HepG2 (cell line): Measurements from ENCODE around the gene PRPF4. TPM values are rescaled to one million over a fixed set of nuclear protein-coding genes. Genes with fewer than 3 reads are reported as not detected.

ENCODE experiments used
- ARID2 ChIP-seq: sonication (generic); formaldehyde crosslinking; IDR thresholded peaks from 2 replicates; pipeline ENCODE4 v1.8.1; 2022; ENCODE audit warnings: mild to moderate bottlenecking, missing genetic modification reagents, borderline replicate concordance
- CHD2 ChIP-seq: IDR thresholded peaks from 2 replicates; pipeline ENCODE4 v1.6.1; 2011; ENCODE audit warnings: low read depth, low read length, improper control_type of control experiment
- HDAC1 ChIP-seq: sonication (generic); formaldehyde crosslinking; IDR thresholded peaks from 2 replicates; pipeline ENCODE4 v1.5.1; 2020; ENCODE audit warnings: mild to moderate bottlenecking, missing genetic modification reagents
- KLF12 ChIP-seq: sonication (generic); formaldehyde crosslinking; IDR thresholded peaks from 2 replicates; pipeline ENCODE4 v1.4.0; 2020; ENCODE audit warnings: missing genetic modification reagents, borderline replicate concordance
- MAFF ChIP-seq: IDR thresholded peaks from 2 replicates; pipeline ENCODE4 v1.6.1; 2011; ENCODE audit warnings: low read depth, low read length, improper control_type of control experiment
- MYC ChIP-seq: sonication (generic); formaldehyde crosslinking; IDR thresholded peaks from 2 replicates; pipeline ENCODE4 v1.9.0; 2021; ENCODE audit warnings: missing genetic modification reagents, borderline replicate concordance
- NFRKB ChIP-seq: fragments of 450-650 bp; IDR thresholded peaks from 2 replicates; pipeline ENCODE4 v1.6.1; 2017
- SMYD3 ChIP-seq: sonication (generic); formaldehyde crosslinking; IDR thresholded peaks from 2 replicates; pipeline ENCODE4 v1.8.1; 2023; ENCODE audit warnings: mild to moderate bottlenecking, missing genetic modification reagents
- TEAD2 ChIP-seq: sonication (generic); formaldehyde crosslinking; IDR thresholded peaks from 2 replicates; pipeline ENCODE4 v1.9.0; 2021; ENCODE audit warnings: missing genetic modification reagents
- TGIF2 ChIP-seq: IDR thresholded peaks from 2 replicates; pipeline ENCODE4 v1.6.1; 2016; ENCODE audit warnings: control low read depth, missing compliant biosample characterization
- ZNF12 ChIP-seq: sonication (generic); formaldehyde crosslinking; IDR thresholded peaks from 2 replicates; pipeline ENCODE4 v1.5.0; 2020; ENCODE audit warnings: missing genetic modification reagents
- ZNF552 ChIP-seq: sonication (generic); formaldehyde crosslinking; IDR thresholded peaks from 2 replicates; pipeline ENCODE4 v1.9.0; 2022; ENCODE audit warnings: missing genetic modification reagents, mild to moderate bottlenecking, borderline replicate concordance
- polyA plus RNA-seq, 8 experiments: library from polyadenylated mRNA; depleted of rRNA in 3 of 8; stranded (reverse) in 7 of 8; unstranded in 1 of 8; fragments of >200 nt; fragmentation: Illumina TruSeq in 4 of 8; extraction: Trizol in 4 of 8; gene quantifications; 2 replicates each; pipeline versions ENCODE4 v1.2.1 to v1.2.3, GENCODE V29; 2011 to 2016; ENCODE audit warnings: low read depth in 4 of 8, missing spikeins in 1 of 8, mixed read lengths in 1 of 8; ENCODE audit not compliant: insufficient read depth in 1 of 8
- total RNA-seq, 5 experiments: library from RNA; depleted of rRNA; stranded (reverse); fragments of >200 nt; fragmentation: Illumina TruSeq; extraction: Trizol; gene quantifications; 2 replicates each; pipeline ENCODE4 v1.2.3, GENCODE V29; 2016; ENCODE audit warnings: low read depth in 1 of 5
- TF ChIP-seq, protein P1 (sequence below), 2 experiments: fragments of 450-650 bp in 1 of 2; sonication (generic) in 1 of 2; formaldehyde crosslinking; IDR thresholded peaks; 2 replicates each; pipeline versions ENCODE4 v1.5.0 to v1.8.0; 2020 to 2022; ENCODE audit warnings: mild to moderate bottlenecking in 1 of 2, missing genetic modification reagents in 1 of 2
- TF ChIP-seq, protein P2 (sequence below): sonication (generic); formaldehyde crosslinking; IDR thresholded peaks from 2 replicates; pipeline ENCODE4 v1.5.1; 2020; ENCODE audit warnings: missing genetic modification reagents, mild to moderate bottlenecking, borderline replicate concordance
- TF ChIP-seq, protein P3 (sequence below): IDR thresholded peaks from 2 replicates; pipeline ENCODE4 v1.6.1; 2012; ENCODE audit warnings: low read depth, low read length, improper control_type of control experiment
- TF ChIP-seq, protein P4 (sequence below): sonication (generic); formaldehyde crosslinking; IDR thresholded peaks from 2 replicates; pipeline ENCODE4 v1.8.1; 2022; ENCODE audit warnings: low read depth, mild to moderate bottlenecking, missing genetic modification reagents

Gene PRPF4
- total and polyA plus RNA-seq, 2 of the 13 experiments (the other 11 are each of a cell fraction or from before 2014, with no cell fraction given) = 10.3 to 49.0 TPM

DNA sequence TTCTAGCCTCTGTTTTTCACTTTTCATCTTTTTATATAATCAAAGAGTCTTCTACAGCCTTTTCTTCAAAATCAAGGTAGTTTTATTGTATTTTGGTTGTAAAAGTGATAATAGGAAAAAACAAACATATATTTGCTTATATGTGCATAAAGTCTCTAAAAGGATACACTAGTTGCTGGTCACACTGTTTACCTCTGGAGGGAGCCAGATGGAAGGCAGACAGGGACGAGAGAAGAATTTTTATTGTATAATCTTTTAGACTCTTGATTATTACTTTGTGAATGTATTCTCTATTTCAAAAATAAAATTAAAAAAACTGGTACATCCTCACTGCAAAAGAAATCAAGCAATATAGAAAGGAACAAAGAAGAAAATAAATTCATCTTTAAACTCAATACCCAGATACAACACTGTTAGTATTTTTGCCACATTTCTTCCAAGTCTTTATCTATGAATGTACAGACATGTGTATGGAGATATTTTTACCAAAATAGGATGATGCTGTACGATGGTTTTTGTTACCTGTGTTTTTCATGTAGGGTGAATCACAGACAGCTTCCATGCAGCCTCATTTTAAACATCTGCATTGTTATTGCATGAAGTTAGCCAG, 33.9 kb downstream of the PRPF4 start (continued):
- no peak for TF ChIP-seq ZNF12 (CRISPR knock-in tag)
- TF ChIP-seq MYC (CRISPR knock-in tag) = no peak
- no peak for TF ChIP-seq TEAD2 (CRISPR knock-in tag)
- TF ChIP-seq, protein P1, sequence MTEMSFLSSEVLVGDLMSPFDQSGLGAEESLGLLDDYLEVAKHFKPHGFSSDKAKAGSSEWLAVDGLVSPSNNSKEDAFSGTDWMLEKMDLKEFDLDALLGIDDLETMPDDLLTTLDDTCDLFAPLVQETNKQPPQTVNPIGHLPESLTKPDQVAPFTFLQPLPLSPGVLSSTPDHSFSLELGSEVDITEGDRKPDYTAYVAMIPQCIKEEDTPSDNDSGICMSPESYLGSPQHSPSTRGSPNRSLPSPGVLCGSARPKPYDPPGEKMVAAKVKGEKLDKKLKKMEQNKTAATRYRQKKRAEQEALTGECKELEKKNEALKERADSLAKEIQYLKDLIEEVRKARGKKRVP (CRISPR knock-in tag; IDR thresholded peaks at IDR 0.05) = no peak
- no peak for TF ChIP-seq ZNF552 (CRISPR knock-in tag)
- TF ChIP-seq TGIF2 (CRISPR knock-in tag) = no peak
- TF ChIP-seq HDAC1 = no peak
- TF ChIP-seq, protein P2, sequence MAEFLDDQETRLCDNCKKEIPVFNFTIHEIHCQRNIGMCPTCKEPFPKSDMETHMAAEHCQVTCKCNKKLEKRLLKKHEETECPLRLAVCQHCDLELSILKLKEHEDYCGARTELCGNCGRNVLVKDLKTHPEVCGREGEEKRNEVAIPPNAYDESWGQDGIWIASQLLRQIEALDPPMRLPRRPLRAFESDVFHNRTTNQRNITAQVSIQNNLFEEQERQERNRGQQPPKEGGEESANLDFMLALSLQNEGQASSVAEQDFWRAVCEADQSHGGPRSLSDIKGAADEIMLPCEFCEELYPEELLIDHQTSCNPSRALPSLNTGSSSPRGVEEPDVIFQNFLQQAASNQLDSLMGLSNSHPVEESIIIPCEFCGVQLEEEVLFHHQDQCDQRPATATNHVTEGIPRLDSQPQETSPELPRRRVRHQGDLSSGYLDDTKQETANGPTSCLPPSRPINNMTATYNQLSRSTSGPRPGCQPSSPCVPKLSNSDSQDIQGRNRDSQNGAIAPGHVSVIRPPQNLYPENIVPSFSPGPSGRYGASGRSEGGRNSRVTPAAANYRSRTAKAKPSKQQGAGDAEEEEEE (CRISPR knock-in tag) = no peak
- no peak for TF ChIP-seq ARID2
- TF ChIP-seq SMYD3 = no peak
- TF ChIP-seq, protein P3, sequence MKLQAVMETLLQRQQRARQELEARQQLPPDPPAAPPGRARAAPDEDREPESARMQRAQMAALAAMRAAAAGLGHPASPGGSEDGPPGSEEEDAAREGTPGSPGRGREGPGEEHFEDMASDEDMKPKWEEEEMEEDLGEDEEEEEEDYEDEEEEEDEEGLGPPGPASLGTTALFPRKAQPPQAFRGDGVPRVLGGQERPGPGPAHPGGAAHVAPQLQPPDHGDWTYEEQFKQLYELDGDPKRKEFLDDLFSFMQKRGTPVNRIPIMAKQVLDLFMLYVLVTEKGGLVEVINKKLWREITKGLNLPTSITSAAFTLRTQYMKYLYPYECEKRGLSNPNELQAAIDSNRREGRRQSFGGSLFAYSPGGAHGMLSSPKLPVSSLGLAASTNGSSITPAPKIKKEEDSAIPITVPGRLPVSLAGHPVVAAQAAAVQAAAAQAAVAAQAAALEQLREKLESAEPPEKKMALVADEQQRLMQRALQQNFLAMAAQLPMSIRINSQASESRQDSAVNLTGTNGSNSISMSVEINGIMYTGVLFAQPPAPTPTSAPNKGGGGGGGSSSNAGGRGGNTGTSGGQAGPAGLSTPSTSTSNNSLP = 0 out of 2 replicates have a peak, but pooled peaks have one; percentile 10
- TF ChIP-seq, protein P4, sequence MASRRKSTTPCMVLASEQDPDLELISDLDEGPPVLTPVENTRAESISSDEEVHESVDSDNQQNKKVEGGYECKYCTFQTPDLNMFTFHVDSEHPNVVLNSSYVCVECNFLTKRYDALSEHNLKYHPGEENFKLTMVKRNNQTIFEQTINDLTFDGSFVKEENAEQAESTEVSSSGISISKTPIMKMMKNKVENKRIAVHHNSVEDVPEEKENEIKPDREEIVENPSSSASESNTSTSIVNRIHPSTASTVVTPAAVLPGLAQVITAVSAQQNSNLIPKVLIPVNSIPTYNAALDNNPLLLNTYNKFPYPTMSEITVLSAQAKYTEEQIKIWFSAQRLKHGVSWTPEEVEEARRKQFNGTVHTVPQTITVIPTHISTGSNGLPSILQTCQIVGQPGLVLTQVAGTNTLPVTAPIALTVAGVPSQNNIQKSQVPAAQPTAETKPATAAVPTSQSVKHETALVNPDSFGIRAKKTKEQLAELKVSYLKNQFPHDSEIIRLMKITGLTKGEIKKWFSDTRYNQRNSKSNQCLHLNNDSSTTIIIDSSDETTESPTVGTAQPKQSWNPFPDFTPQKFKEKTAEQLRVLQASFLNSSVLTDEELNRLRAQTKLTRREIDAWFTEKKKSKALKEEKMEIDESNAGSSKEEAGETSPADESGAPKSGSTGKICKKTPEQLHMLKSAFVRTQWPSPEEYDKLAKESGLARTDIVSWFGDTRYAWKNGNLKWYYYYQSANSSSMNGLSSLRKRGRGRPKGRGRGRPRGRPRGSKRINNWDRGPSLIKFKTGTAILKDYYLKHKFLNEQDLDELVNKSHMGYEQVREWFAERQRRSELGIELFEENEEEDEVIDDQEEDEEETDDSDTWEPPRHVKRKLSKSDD = no peak
- no peak for TF ChIP-seq NFRKB
- no peak for TF ChIP-seq KLF12 (CRISPR knock-in tag)
- no peak for TF ChIP-seq CHD2
- peak; percentile 39 for TF ChIP-seq MAFF
